H54 (cell line): Measurements from ENCODE around the gene AHNAK2.
"Not testable (repeated sequence)": the region's sequence is repeated elsewhere in the genome, so short reads cannot be mapped to it uniquely, and the experiment has no call there.

Experiments used
- DNase-seq: peaks from one replicate; pipeline ENCODE4 v3.0.0; 2011; ENCODE audit warnings: low spot score, mixed read lengths; ENCODE audit not compliant: insufficient read length
- FAIRE-seq: peaks from 3 replicates; lab custom pipeline; 2011; peaks lifted over from hg19 to GRCh38; lab: Jason Lieb, UNC
- POLR2A ChIP-seq: IDR thresholded peaks from 2 replicates; pipeline ENCODE4 v1.6.1; 2011; ENCODE audit warnings: low read depth, mild to moderate bottlenecking, low read length

AHNAK2 gene

GRCh38 chr14:104892531-104893434 is 85.4 kb downstream of the AHNAK2 start:
- FAIRE-seq = no peak

DNA sequence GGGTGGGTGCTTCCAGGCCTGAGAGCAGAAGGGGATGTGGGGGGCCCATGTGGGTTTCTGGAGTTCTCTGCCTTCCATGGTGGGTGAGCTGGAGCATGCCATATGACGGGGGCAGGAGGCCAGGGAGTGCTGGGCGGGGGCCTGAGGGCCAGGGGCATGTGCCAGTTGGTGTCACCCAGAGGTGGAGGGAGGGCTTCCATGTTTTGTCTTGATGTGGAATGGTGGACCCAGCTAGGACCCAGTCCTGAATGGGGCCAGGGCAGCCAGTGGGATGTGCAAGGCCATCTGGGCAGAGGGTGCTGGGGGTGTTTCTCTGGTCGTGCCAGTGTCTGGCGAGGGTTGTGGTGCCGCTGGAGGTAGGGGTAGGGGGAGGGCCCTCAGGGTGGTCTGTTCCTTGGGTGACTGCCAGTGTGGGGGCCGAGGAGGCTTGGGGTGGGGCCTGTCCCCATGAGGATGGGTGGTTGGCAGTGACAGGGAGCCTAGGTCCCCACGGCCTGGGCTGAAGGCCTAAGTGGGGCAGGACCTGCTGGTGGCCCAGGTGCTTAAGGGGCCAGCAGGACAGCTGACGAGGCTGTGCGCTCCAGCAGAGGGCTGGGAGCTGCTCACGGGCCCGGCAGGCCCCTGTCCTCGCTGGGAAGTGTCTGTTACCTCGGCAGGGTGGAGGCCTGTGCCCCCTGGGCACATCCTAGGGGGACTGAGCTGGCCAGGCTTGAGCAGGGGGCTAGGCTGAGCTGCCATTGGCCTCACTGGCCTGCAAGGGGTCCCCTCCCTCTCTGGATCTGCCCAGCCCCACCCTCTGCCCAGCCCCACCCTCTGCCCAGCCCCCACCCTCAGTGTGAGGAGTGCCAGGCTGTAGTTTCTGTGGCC is 86.3 kb downstream of the AHNAK2 start:
- FAIRE-seq = no peak

More at GRCh38 chr14:104892531-104893434, 85.4 kb downstream of the AHNAK2 start:
- DNase-seq = no peak
- no peak for TF ChIP-seq POLR2A

DNA sequence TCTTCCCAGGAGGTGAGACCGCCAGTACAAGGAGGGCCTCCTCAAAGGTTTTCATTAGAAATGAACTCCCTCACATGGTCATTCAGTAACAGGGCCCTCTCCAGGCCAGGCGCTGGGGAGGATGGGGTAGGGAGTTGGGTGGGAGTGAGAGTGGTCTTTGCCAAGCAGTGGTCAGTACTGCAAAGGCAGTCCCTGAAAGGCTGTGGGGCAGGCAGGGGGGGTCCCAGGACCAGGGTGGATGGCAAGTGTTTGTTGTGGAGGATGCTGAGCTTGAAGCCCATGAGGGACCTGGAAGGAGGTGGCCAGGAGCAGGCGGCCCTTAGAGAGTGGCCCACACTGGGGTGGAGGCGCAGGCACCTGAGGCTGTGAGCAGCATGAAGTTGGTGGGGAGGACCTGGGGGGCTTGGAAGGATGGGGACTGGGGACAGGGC is 87.0 kb downstream of the AHNAK2 start:
- DNase-seq (no peak), FAIRE-seq (no peak)
- TF ChIP-seq POLR2A = no peak

More for the DNA sequence above, 86.3 kb downstream of the AHNAK2 start:
- no peak for TF ChIP-seq POLR2A
- no peak for DNase-seq

- DNase-seq, FAIRE-seq: not testable (repeated sequence)
Measured at GRCh38 chr14:104890292-104890691, 87.9 kb downstream of the AHNAK2 start.

- DNase-seq = no peak
- TF ChIP-seq POLR2A = no peak
- no peak for FAIRE-seq
Measured at GRCh38 chr14:104889375-104889757, 88.8 kb downstream of the AHNAK2 start.

DNA sequence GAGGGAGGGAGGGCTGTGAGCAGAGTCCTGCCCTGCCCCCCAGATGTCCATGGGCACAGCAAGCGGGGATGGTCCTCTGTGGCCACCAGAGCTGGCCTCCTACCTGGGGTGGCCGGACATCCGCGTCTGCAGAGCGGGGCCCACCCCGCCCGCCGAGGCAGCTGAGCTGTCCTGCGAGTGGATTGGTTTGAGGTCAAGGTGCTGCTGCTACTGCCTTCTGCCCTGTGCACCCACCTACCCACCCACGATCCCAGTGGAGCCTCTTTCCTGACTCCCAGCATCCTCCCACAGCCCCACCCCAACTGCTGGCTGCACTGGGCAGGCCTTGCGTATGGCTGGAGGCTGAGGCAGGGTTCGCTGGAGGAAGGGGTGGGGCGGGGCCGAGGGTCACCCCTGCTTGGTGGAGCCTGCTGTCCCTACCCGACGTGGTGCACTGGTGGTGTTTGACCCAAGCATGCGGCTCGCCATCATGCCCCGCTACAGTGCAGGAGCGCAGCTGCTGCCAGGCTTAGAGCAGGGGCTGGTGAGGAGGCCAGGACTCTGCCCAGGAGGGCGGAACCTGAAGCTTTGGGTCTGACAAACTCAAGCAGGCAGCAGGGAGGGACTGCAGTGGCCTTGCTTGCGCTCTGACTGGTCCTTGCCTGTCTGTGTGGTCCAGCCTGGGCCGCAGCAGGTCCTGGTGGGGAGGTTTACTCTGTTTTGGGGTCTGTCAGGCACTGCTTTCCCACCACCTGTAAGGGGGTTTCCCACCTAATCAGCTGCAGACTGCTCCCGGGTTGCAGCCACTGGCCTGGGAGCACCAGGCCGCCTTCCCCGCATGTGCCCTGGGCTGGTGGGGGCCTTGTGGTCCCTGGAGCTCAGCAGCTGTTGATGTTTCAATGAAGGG is 89.4 kb downstream of the AHNAK2 start:
- DNase-seq (no peak), FAIRE-seq (no peak)
- TF ChIP-seq POLR2A = no peak

DNA sequence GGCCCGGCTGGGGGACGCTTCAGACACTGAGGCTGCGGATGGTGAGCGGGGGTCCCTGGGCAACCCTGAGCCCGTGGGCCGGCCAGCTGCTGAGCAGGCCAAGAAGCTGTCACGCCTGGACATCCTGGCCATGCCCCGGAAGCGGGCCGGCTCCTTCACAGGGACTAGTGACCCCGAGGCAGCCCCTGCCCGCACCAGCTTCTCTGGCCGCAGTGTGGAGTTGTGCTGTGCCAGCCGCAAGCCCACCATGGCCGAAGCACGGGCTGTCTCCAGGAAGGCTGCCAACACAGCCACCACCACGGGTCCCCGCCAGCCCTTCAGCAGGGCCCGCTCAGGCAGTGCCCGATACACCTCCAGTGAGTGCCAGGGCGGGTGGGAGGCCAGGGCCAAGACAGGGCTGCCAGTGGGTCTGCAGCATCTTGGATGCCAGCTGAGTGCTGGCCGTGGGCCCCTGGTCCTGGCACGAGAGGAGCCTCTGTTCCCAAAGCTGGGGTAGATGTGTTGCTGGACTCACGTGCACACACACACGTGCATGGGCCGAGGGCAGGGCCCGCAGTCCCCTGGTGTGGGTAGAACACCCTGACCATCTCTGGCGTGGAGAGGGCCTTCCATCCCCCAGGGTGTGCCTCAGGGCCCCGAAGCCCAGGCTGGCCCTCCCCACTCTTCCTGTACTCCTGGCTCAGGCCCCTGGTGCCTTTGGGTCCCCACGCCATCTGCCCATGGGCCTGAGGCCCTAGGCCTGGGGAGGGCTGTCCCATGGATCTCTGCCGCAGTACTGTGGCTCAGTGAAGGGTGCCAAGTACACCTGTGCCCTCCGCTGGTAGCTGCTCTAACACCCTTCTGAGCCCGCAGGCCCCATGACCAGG is 90.3 kb downstream of the AHNAK2 start:
- TF ChIP-seq POLR2A = no peak
- DNase-seq (no peak), FAIRE-seq (no peak)
